Measurements from ENCODE around the gene FAM111B.

DNA sequence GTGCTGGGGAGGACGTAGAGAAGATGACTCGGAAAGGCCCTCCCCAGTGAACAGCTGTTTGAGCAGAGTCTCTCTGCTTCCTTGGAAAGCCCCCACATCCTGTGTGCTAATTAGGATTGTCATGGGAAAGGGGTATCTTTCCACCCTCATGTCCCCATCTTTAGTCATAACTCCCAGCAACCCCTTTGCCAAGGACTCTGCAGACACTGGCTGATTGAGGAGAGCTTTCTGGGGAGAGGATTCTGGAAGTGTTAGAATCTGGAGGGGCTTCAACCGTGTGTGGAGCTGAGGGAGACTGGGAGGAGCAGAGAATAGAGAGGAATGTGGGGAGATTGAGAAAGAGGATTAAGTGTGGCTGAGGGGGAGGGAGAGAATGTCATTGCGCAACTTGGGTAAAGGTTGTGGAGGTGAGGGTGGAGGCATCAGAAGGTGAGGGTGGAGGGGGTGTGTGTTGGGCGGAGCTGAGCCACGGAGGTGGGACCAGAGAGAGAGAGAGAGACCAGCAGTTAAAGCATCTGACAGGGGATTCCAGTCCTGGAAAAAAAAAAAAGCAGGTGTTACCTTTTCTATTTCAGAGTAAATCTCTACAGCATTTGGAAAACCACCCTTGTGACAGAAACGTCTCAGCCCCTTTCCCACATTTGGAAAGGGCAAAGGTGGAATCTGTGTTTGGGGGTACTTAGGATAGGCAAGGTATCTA, 67.1 kb downstream of the FAM111B start:
- no peak for TF ChIP-seq CTCF (IDR thresholded peaks at IDR 0.05 in 8 of 11, conservative IDR thresholded peaks at IDR 0.05 in 3 of 11)
- no peak for TF ChIP-seq POLR2AphosphoS5 (IDR thresholded peaks at IDR 0.05)
- TF ChIP-seq POLR2A (IDR thresholded peaks at IDR 0.05): no peak

Data from spleen (tissue), 7 donors.